SK-N-MC (cell line): ENCODE data around the gene FALEC.

Experiments
- EZH2 ChIP-seq: fragments of 200-600 bp; sonication (generic); IDR thresholded peaks from one replicate; pipeline ENCODE4 v1.6.1; 2017; ENCODE audit warnings: antibody characterized with exemption
- POLR2AphosphoS5 ChIP-seq: IDR thresholded peaks from 2 replicates; pipeline ENCODE4 v1.6.1; 2012; ENCODE audit warnings: mild to moderate bottlenecking, low read depth, low read length, borderline replicate concordance

- TF ChIP-seq EZH2 (no peak), POLR2AphosphoS5 (no peak)
Measured at GRCh38 chr1:150566589-150567340, 51.2 kb downstream of the FALEC start.
